H9 (cell line): Measurements from ENCODE around the gene TNFSF18. TPM values are rescaled to one million over a fixed set of nuclear protein-coding genes. Genes with fewer than 3 reads are reported as not detected.

Experiments
- DNase-seq: peaks from one replicate; pipeline ENCODE4 v3.0.0-alpha.2; 2017
- H2AFZ ChIP-seq: one replicate; pipeline ENCODE4 v1.6.1; 2013; ENCODE audit warnings: mild to moderate bottlenecking, low read length, control low read depth, moderate library complexity
- H2AK5ac ChIP-seq: 2 replicates; pipeline ENCODE4 v1.6.1; 2013; ENCODE audit warnings: low read length, control low read depth, mixed read lengths; ENCODE audit not compliant: insufficient read length
- H2BK120ac ChIP-seq: one replicate; pipeline ENCODE4 v1.6.1; 2013; ENCODE audit warnings: low read depth, mild to moderate bottlenecking, low read length, control low read depth, inconsistent platforms; ENCODE audit not compliant: poor library complexity, severe bottlenecking
- H2BK12ac ChIP-seq: 2 replicates; pipeline ENCODE4 v1.6.1; 2013; ENCODE audit warnings: low read length, control low read depth, mixed read lengths, low read depth; ENCODE audit not compliant: insufficient read length
- H2BK15ac ChIP-seq: 2 replicates; pipeline ENCODE4 v1.6.1; 2013; ENCODE audit warnings: low read depth, low read length, control low read depth
- H2BK20ac ChIP-seq: one replicate; pipeline ENCODE4 v1.6.1; 2013; ENCODE audit warnings: low read depth, mild to moderate bottlenecking, low read length, control low read depth, inconsistent platforms; ENCODE audit not compliant: poor library complexity, severe bottlenecking
- H2BK5ac ChIP-seq: 2 replicates; pipeline ENCODE4 v1.6.1; 2013; ENCODE audit warnings: low read length, control low read depth, mixed read lengths; ENCODE audit not compliant: insufficient read length
- H3K14ac ChIP-seq: 2 replicates; pipeline ENCODE4 v1.6.1; 2013; ENCODE audit warnings: low read length, control low read depth; ENCODE audit not compliant: insufficient read depth
- H3K18ac ChIP-seq: 2 replicates; pipeline ENCODE4 v1.6.1; 2013; ENCODE audit warnings: low read depth, mild to moderate bottlenecking, mixed read lengths, low read length, control low read depth; ENCODE audit not compliant: insufficient read length
- H3K23ac ChIP-seq: 2 replicates; pipeline ENCODE4 v1.6.1; 2013; ENCODE audit warnings: low read length, control low read depth, mixed read lengths, low read depth; ENCODE audit not compliant: insufficient read length
- H3K23me2 ChIP-seq: 2 replicates; pipeline ENCODE4 v1.6.1; 2013; ENCODE audit warnings: low read depth, mild to moderate bottlenecking, mixed read lengths, low read length, control low read depth; ENCODE audit not compliant: insufficient read length, poor library complexity, severe bottlenecking
- H3K27ac ChIP-seq: 2 replicates; pipeline ENCODE4 v1.5.1; 2013; ENCODE audit warnings: low read length, control low read depth, mixed read lengths, low read depth; ENCODE audit not compliant: insufficient read length
- H3K27me3 ChIP-seq: 2 replicates; pipeline ENCODE4 v1.6.1; 2013; ENCODE audit warnings: low read length, control low read depth, inconsistent platforms; ENCODE audit not compliant: insufficient read depth
- H3K4ac ChIP-seq: 2 replicates; pipeline ENCODE4 v1.6.1; 2013; ENCODE audit warnings: low read depth, mild to moderate bottlenecking, control low read depth, inconsistent platforms, low read length, moderate library complexity
- H3K4me1 ChIP-seq: 2 replicates; pipeline ENCODE4 v1.6.1; 2013; ENCODE audit warnings: low read length, control low read depth, inconsistent platforms; ENCODE audit not compliant: insufficient read depth
- H3K4me2 ChIP-seq: 2 replicates; pipeline ENCODE4 v1.6.1; 2013; ENCODE audit warnings: low read length, control low read depth, mixed read lengths; ENCODE audit not compliant: insufficient read length, insufficient read depth
- H3K56ac ChIP-seq: 2 replicates; pipeline ENCODE4 v1.6.1; 2013; ENCODE audit warnings: low read depth, mild to moderate bottlenecking, mixed read lengths, low read length, control low read depth; ENCODE audit not compliant: insufficient read length
- H3K79me1 ChIP-seq: 2 replicates; pipeline ENCODE4 v1.6.1; 2013; ENCODE audit warnings: low read depth, mild to moderate bottlenecking, moderate library complexity, low read length, control low read depth, inconsistent platforms; ENCODE audit not compliant: insufficient read depth, poor library complexity, severe bottlenecking
- H3K79me2 ChIP-seq: 2 replicates; pipeline ENCODE4 v1.6.1; 2013; ENCODE audit warnings: low read length, control low read depth, inconsistent platforms; ENCODE audit not compliant: insufficient read depth
- H3K9ac ChIP-seq: 2 replicates; pipeline ENCODE4 v1.6.1; 2013; ENCODE audit warnings: low read length, control low read depth, mixed read lengths; ENCODE audit not compliant: insufficient read length; ENCODE audit errors: extremely low read depth
- H3K9me3 ChIP-seq: one replicate; pipeline ENCODE4 v1.6.1; 2013; ENCODE audit warnings: low read depth, low read length, inconsistent platforms; ENCODE audit not compliant: control insufficient read depth
- H3T11ph ChIP-seq: one replicate; pipeline ENCODE4 v1.6.1; 2013; ENCODE audit warnings: mild to moderate bottlenecking, low read length, control low read depth, inconsistent platforms
- H4K20me1 ChIP-seq: one replicate; pipeline ENCODE4 v1.6.1; 2013; ENCODE audit not compliant: control insufficient read depth, insufficient read length, insufficient read depth
- H4K5ac ChIP-seq: 2 replicates; pipeline ENCODE4 v1.6.1; 2013; ENCODE audit warnings: low read depth, mild to moderate bottlenecking, mixed read lengths, low read length, control low read depth; ENCODE audit not compliant: insufficient read length
- H4K8ac ChIP-seq: replicated peaks from 2 replicates; pipeline ENCODE4 v1.6.1; 2013; ENCODE audit warnings: low read length, control low read depth, mixed read lengths, low read depth; ENCODE audit not compliant: insufficient read length
- H4K91ac ChIP-seq: 2 replicates; pipeline ENCODE4 v1.6.1; 2013; ENCODE audit warnings: low read depth, mild to moderate bottlenecking, moderate library complexity, mixed read lengths, low read length, control low read depth; ENCODE audit not compliant: insufficient read length
- H3K27ac Mint-ChIP-seq, 3 experiments: 2 replicates in 2 of 3; 3 replicates in 1 of 3; pipeline ENCODE4 v1.8.0; 2020 to 2021; ENCODE audit warnings: mixed read lengths in 3 of 3, mild to moderate bottlenecking in 1 of 3, moderate library complexity in 1 of 3
- H3K27me3 Mint-ChIP-seq: 2 replicates; pipeline ENCODE4 v1.8.0; 2021; ENCODE audit warnings: low read depth, mild to moderate bottlenecking, moderate library complexity, mixed read lengths
- H3K36me3 Mint-ChIP-seq, 3 experiments: 2 replicates in 2 of 3; 3 replicates in 1 of 3; pipeline ENCODE4 v1.8.0; 2020 to 2021; ENCODE audit warnings: low read depth in 3 of 3, mixed read lengths in 3 of 3; ENCODE audit not compliant: insufficient read depth in 1 of 3
- H3K4me1 Mint-ChIP-seq, 2 experiments: 2 replicates each; pipeline ENCODE4 v1.8.0; 2020; ENCODE audit warnings: mixed read lengths in 2 of 2
- H3K4me3 Mint-ChIP-seq, 2 experiments: 2 replicates in 1 of 2; 3 replicates in 1 of 2; pipeline ENCODE4 v1.8.0; 2020 to 2021; ENCODE audit warnings: mild to moderate bottlenecking in 2 of 2, mixed read lengths in 2 of 2, moderate library complexity in 1 of 2
- H3K9me3 Mint-ChIP-seq, 2 experiments: 2 replicates in 1 of 2; 3 replicates in 1 of 2; pipeline ENCODE4 v1.8.0; 2020; ENCODE audit warnings: mild to moderate bottlenecking in 2 of 2, mixed read lengths in 2 of 2, moderate library complexity in 1 of 2
- WGBS: extraction: QIAGEN DNeasy Blood & Tissue Kit; methylation state at CpG from one replicate; pipeline ENCODE4 v1.1.7; 2013; ENCODE audit warnings: missing lambda C conversion rate, low lambda C conversion rate, mixed read lengths; ENCODE audit not compliant: insufficient read length; ENCODE audit errors: extremely low coverage; 5-methylcytosine and 5-hydroxymethylcytosine counted together
- long read RNA-seq: library from polyadenylated mRNA; unstranded; transcript quantifications from one replicate; pipeline ENCODE4 v2.0.0, GENCODE V29; 2020
- total RNA-seq: library from RNA; stranded (reverse); gene quantifications from 2 replicates; pipeline ENCODE4 v1.2.1, GENCODE V29; 2021
- TF ChIP-seq, protein P1 (sequence below): fragments of 200-600 bp; sonication (generic); conservative IDR thresholded peaks from 3 replicates; pipeline ENCODE4 v1.8.0; 2021; ENCODE audit warnings: antibody characterized with exemption, mild to moderate bottlenecking

The TNFSF18 gene, protein sequence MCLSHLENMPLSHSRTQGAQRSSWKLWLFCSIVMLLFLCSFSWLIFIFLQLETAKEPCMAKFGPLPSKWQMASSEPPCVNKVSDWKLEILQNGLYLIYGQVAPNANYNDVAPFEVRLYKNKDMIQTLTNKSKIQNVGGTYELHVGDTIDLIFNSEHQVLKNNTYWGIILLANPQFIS
- total RNA-seq = not detected in 2 replicates
- long read RNA-seq = 0 reads

- no peak within 1 kb of the TSS for H3K18ac ChIP-seq
- no peak within 1 kb of the TSS for H3K9ac ChIP-seq
- no peak within 1 kb of the TSS for H3K56ac ChIP-seq
- H2BK15ac ChIP-seq = no peak within 1 kb of the TSS
- no peaks in the 10 kb centered on the region for H3K4me1 ChIP-seq
- Mint-ChIP-seq H3K27ac (no peak within 1 kb of the TSS), H3K27me3 (no peaks in the 10 kb centered on the region), H3K36me3 (no peaks in the 10 kb centered on the region), H3K9me3 (no peaks in the 10 kb centered on the region), H3K4me3 (no peak within 1 kb of the TSS), H3K4me1 (no peaks in the 10 kb centered on the region)
- no CpG with 5 or more reads among the region's 4 CpGs for WGBS
- no peak within 1 kb of the TSS for H3K23ac ChIP-seq
- H4K91ac ChIP-seq = no peak within 1 kb of the TSS
- H3T11ph ChIP-seq = no peak within 1 kb of the TSS
- H2BK12ac ChIP-seq = no peak within 1 kb of the TSS
- H3K4ac ChIP-seq = no peak within 1 kb of the TSS
- H3K79me1 ChIP-seq = no peaks in the 10 kb centered on the region
- no peak within 1 kb of the TSS for H3K14ac ChIP-seq
- no peak within 1 kb of the TSS for H2BK120ac ChIP-seq
- H2AK5ac ChIP-seq = no peak within 1 kb of the TSS
- no peaks in the 10 kb centered on the region for H3K79me2 ChIP-seq
- no peak within 1 kb of the TSS for H2BK5ac ChIP-seq
- DNase-seq = no peak
- no peak within 1 kb of the TSS for H2AFZ ChIP-seq
- H3K27me3 ChIP-seq = no peaks in the 10 kb centered on the region
- H4K8ac ChIP-seq = no peak within 1 kb of the TSS
- no peak within 1 kb of the TSS for H4K5ac ChIP-seq
- H3K23me2 ChIP-seq = no peaks in the 10 kb centered on the region
- H3K4me2 ChIP-seq = no peak within 1 kb of the TSS
- TF ChIP-seq, protein P1, sequence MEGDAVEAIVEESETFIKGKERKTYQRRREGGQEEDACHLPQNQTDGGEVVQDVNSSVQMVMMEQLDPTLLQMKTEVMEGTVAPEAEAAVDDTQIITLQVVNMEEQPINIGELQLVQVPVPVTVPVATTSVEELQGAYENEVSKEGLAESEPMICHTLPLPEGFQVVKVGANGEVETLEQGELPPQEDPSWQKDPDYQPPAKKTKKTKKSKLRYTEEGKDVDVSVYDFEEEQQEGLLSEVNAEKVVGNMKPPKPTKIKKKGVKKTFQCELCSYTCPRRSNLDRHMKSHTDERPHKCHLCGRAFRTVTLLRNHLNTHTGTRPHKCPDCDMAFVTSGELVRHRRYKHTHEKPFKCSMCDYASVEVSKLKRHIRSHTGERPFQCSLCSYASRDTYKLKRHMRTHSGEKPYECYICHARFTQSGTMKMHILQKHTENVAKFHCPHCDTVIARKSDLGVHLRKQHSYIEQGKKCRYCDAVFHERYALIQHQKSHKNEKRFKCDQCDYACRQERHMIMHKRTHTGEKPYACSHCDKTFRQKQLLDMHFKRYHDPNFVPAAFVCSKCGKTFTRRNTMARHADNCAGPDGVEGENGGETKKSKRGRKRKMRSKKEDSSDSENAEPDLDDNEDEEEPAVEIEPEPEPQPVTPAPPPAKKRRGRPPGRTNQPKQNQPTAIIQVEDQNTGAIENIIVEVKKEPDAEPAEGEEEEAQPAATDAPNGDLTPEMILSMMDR = no peak
- no peak within 1 kb of the TSS for H2BK20ac ChIP-seq
- no peak within 1 kb of the TSS for H3K27ac ChIP-seq
- H4K20me1 ChIP-seq = no peaks in the 10 kb centered on the region
- H3K9me3 ChIP-seq = no peaks in the 10 kb centered on the region
These were observed at the start of gene TNFSF18 for GRCh38 chr1:173050865-173051264. TNFSF18 (minus strand) TSS chr1:173050941; CDS start chr1:173050896, 45 bp downstream.
